WTC11 (cell line): Measurements from ENCODE around the gene EDC4. TPM values are rescaled to one million over a fixed set of nuclear protein-coding genes. Genes with fewer than 3 reads are reported as not detected.

Experiments
- ATAC-seq: fragments of 200-7000 bp; cut with Tn5 transposase; 2 replicates; pipeline ENCODE4 v1.10.0; 2021; ENCODE audit warnings: mild to moderate bottlenecking, moderate library complexity
- CTCF ChIA-PET: fragments of 300-600 bp; sonication (Branson Sonifier 250); formaldehyde crosslinking; loops from one replicate; lab custom pipeline; 2021; ENCODE audit warnings: antibody characterized with exemption; lab: Charles Lee
- POLR2A ChIA-PET: fragments of 350-600 bp; sonication (Branson Sonifier 250); formaldehyde crosslinking; loops from one replicate; lab custom pipeline; 2021; ENCODE audit warnings: antibody characterized with exemption; lab: Charles Lee
- DNase-seq: peaks from one replicate; pipeline ENCODE4 v3.0.0; 2021; ENCODE audit warnings: low spot score
- H3K27ac Mint-ChIP-seq: 2 replicates; pipeline ENCODE4 v1.8.0; 2021; ENCODE audit warnings: mixed read lengths
- H3K27me3 Mint-ChIP-seq: 2 replicates; pipeline ENCODE4 v1.8.0; 2021; ENCODE audit warnings: low read depth, mild to moderate bottlenecking, moderate library complexity, mixed read lengths
- H3K36me3 Mint-ChIP-seq: 2 replicates; pipeline ENCODE4 v1.8.0; 2021; ENCODE audit warnings: mixed read lengths
- H3K4me1 Mint-ChIP-seq: 2 replicates; pipeline ENCODE4 v1.8.0; 2022; ENCODE audit warnings: mixed read lengths
- H3K4me3 Mint-ChIP-seq: 2 replicates; pipeline ENCODE4 v1.8.0; 2021; ENCODE audit warnings: mild to moderate bottlenecking, moderate library complexity, mixed read lengths
- H3K9me3 Mint-ChIP-seq: 2 replicates; pipeline ENCODE4 v1.8.0; 2021; ENCODE audit warnings: mixed read lengths
- AFF4 ChIP-seq: sonication (generic); formaldehyde crosslinking; IDR thresholded peaks from 2 replicates; pipeline ENCODE4 v1.8.1; 2023; ENCODE audit warnings: mild to moderate bottlenecking, missing genetic modification reagents, borderline replicate concordance
- CBFB ChIP-seq: sonication (generic); formaldehyde crosslinking; IDR thresholded peaks from 2 replicates; pipeline ENCODE4 v1.8.1; 2022; ENCODE audit warnings: mild to moderate bottlenecking, low read depth, missing genetic modification reagents
- CREM ChIP-seq: sonication (generic); formaldehyde crosslinking; IDR thresholded peaks from 2 replicates; pipeline ENCODE4 v1.8.1; 2022; ENCODE audit warnings: mild to moderate bottlenecking, missing genetic modification reagents, moderate library complexity
- FOXP4 ChIP-seq: sonication (generic); formaldehyde crosslinking; IDR thresholded peaks from 2 replicates; pipeline ENCODE4 v1.8.0; 2022; ENCODE audit warnings: mild to moderate bottlenecking, missing genetic modification reagents
- MXD4 ChIP-seq: fragments of 250-450 bp; sonication (Bioruptor Pico); IDR thresholded peaks from 2 replicates; pipeline ENCODE4 v1.8.0; 2021; ENCODE audit warnings: mild to moderate bottlenecking, moderate library complexity, borderline replicate concordance
- RORB ChIP-seq: fragments of 250-450 bp; sonication (Bioruptor Pico); IDR thresholded peaks from 2 replicates; pipeline ENCODE4 v1.9.0; 2021; ENCODE audit warnings: mild to moderate bottlenecking
- STAT6 ChIP-seq: sonication (generic); formaldehyde crosslinking; conservative IDR thresholded peaks from 2 replicates; pipeline ENCODE4 v1.8.1; 2023; ENCODE audit warnings: mild to moderate bottlenecking, low read depth, missing genetic modification reagents, moderate library complexity
- TCF7 ChIP-seq: sonication (generic); formaldehyde crosslinking; IDR thresholded peaks from 2 replicates; pipeline ENCODE4 v1.8.0; 2022; ENCODE audit warnings: mild to moderate bottlenecking, low read depth, missing genetic modification reagents, moderate library complexity
- TEAD4 ChIP-seq: sonication (generic); formaldehyde crosslinking; IDR thresholded peaks from 2 replicates; pipeline ENCODE4 v1.8.0; 2022; ENCODE audit warnings: mild to moderate bottlenecking, missing genetic modification reagents
- ZBTB43 ChIP-seq: sonication (generic); formaldehyde crosslinking; IDR thresholded peaks from 2 replicates; pipeline ENCODE4 v1.8.1; 2023; ENCODE audit warnings: mild to moderate bottlenecking, missing genetic modification reagents
- ZMAT4 ChIP-seq: fragments of 250-450 bp; sonication (Bioruptor Pico); IDR thresholded peaks from 2 replicates; pipeline ENCODE4 v1.9.0; 2021; ENCODE audit warnings: mild to moderate bottlenecking
- ZNF219 ChIP-seq: sonication (generic); formaldehyde crosslinking; IDR thresholded peaks from 2 replicates; pipeline ENCODE4 v1.8.0; 2023; ENCODE audit warnings: missing genetic modification reagents, mild to moderate bottlenecking, borderline replicate concordance
- ZNF263 ChIP-seq: sonication (generic); formaldehyde crosslinking; IDR thresholded peaks from 2 replicates; pipeline ENCODE4 v1.8.1; 2022; ENCODE audit warnings: low read depth, mild to moderate bottlenecking, moderate library complexity, missing genetic modification reagents
- ZNF281 ChIP-seq: sonication (generic); formaldehyde crosslinking; IDR thresholded peaks from 2 replicates; pipeline ENCODE4 v1.8.0; 2023; ENCODE audit warnings: mild to moderate bottlenecking, missing genetic modification reagents
- ZNF317 ChIP-seq: sonication (generic); formaldehyde crosslinking; IDR thresholded peaks from 2 replicates; pipeline ENCODE4 v1.8.1; 2023; ENCODE audit warnings: low read depth, mild to moderate bottlenecking, moderate library complexity, missing genetic modification reagents, borderline replicate concordance
- ZNF396 ChIP-seq: fragments of 250-450 bp; sonication (Bioruptor Pico); IDR thresholded peaks from 2 replicates; pipeline ENCODE4 v1.8.0; 2021; ENCODE audit warnings: mild to moderate bottlenecking, moderate library complexity, borderline replicate concordance
- ZSCAN18 ChIP-seq: fragments of 250-450 bp; sonication (Bioruptor Pico); IDR thresholded peaks from 2 replicates; pipeline ENCODE4 v2.1.2; 2022; ENCODE audit warnings: mild to moderate bottlenecking, moderate library complexity
- total RNA-seq: library from RNA; stranded (reverse); gene quantifications from 3 replicates; pipeline ENCODE4 v1.2.3, GENCODE V29; 2021

Gene EDC4
- total RNA-seq, 1 experiment from 2014 or later = 83.7 TPM

- no peak overlapping the region for H3K4me3 Mint-ChIP-seq
- peaks cover 23% of the 10 kb centered on the region for H3K4me1 Mint-ChIP-seq
- H3K27me3 Mint-ChIP-seq = no peaks in the 10 kb centered on the region
- H3K36me3 Mint-ChIP-seq = peaks cover 19% of the 10 kb centered on the region
- no peak overlapping the region for H3K27ac Mint-ChIP-seq
- no peak for DNase-seq
- POLR2A ChIA-PET = interaction anchor here (1.5 to 3.8 kb wide), 3 partner anchors 34 to 50 kb away, joined by 3 to 30 read pairs (median 4); partner anchors contain the start of gene PSMB10
- no peak for TF ChIP-seq ZSCAN18 (CRISPR knock-in tag)
- TF ChIP-seq FOXP4 (CRISPR knock-in tag) = no peak
- TF ChIP-seq MXD4 (CRISPR knock-in tag) = no peak
- no peak for TF ChIP-seq TEAD4 (CRISPR knock-in tag)
- no peak for TF ChIP-seq ZNF396 (CRISPR knock-in tag)
- no peak for TF ChIP-seq ZNF219 (CRISPR knock-in tag)
- TF ChIP-seq ZMAT4 (CRISPR knock-in tag) = no peak
- TF ChIP-seq AFF4 (CRISPR knock-in tag) = no peak
- TF ChIP-seq, all 79 proteins: peak for 0
- no peak for ATAC-seq
- no peaks in the 10 kb centered on the region for H3K9me3 Mint-ChIP-seq
- CTCF ChIA-PET = interaction anchor here (0.6 to 5.5 kb wide), 8 partner anchors 11 to 365 kb away, joined by 3 to 144 read pairs (median 13); partner anchors contain the start of genes CTRL, EDC4, PSMB10 and RANBP10
These were observed 12.7 kb downstream of the EDC4 start for GRCh38 chr16:67885545-67885944.

GRCh38 chr16:67885976-67886375 lies 13.1 kb downstream of the EDC4 start:
- POLR2A ChIA-PET = interaction anchor here (3.8 kb wide), 1 partner anchor 50 kb away, joined by 30 read pairs; the partner anchor contains the start of gene PSMB10
- H3K4me1 Mint-ChIP-seq = peaks cover 23% of the 10 kb centered on the region
- no peak overlapping the region for H3K4me3 Mint-ChIP-seq
- ATAC-seq = peak; percentile 2
- peaks cover 17% of the 10 kb centered on the region for H3K36me3 Mint-ChIP-seq
- no peak for DNase-seq
- H3K27ac Mint-ChIP-seq = no peak overlapping the region
- H3K27me3 Mint-ChIP-seq = no peaks in the 10 kb centered on the region
- CTCF ChIA-PET = interaction anchor here (0.8 to 5.5 kb wide), 12 partner anchors 12 to 365 kb away, joined by 3 to 144 read pairs (median 4); partner anchors contain the start of genes CTRL, EDC4, PSMB10 and RANBP10
- no peaks in the 10 kb centered on the region for H3K9me3 Mint-ChIP-seq
- TF ChIP-seq CBFB (CRISPR knock-in tag) (no peak), ZNF263 (CRISPR knock-in tag) (no peak), CREM (no peak), STAT6 (CRISPR knock-in tag) (no peak), ZNF281 (CRISPR knock-in tag) (no peak), TCF7 (CRISPR knock-in tag) (no peak), ZBTB43 (CRISPR knock-in tag) (no peak), RORB (no peak), ZNF317 (CRISPR knock-in tag) (no peak)
